Measurements from ENCODE around the gene KLHDC7A.
"Not testable (repeated sequence)": the region's sequence is repeated elsewhere in the genome, so short reads cannot be mapped to it uniquely, and the experiment has no call there.

The KLHDC7A gene

DNA sequence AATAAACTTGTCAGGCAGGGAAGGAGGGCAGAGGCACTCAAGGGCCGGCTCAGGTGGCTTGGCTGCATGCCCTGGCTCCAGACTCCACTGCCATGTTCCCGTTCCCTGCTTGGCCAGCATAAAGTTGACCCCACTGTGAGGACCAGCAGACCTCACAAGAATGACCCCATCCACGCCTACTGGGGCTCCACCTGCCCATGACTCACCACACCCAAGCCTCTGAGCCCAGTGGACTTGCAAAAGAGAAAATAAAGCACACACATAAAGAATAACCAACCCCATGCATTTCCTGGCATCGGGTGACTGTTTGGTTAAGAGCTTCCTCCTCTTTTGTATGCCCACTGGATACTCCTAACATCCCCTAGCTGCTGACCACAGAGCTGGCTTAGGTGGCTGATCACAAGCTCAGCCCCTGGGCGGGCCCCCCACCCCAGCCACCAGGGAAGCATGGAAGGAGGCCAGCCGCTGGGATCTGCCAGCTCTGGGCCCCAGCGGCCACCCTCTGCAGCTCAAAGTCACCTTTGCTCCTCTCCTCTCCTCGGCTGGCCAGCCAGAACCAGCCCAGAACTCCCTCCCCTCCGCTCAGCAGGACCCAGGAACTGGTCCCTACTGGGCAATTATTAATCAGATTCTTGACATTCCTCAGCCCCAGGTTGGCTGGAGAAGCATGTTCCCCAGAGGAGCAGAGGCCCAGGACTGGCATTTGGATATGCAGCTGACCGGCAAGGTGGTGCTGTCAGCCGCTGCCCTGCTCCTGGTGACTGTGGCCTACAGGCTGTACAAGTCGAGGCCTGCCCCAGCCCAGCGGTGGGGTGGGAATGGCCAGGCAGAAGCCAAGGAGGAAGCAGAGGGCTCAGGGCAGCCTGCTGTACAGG lies at the start of gene KLHDC7A:
Gene KLHDC7A (plus strand): TSS at position 616 of the 875 bp plus-strand sequence. CDS start 52 bp downstream, at position 668.
- no peak for DNase-seq (ENCODE audit: low spot score)

DNA sequence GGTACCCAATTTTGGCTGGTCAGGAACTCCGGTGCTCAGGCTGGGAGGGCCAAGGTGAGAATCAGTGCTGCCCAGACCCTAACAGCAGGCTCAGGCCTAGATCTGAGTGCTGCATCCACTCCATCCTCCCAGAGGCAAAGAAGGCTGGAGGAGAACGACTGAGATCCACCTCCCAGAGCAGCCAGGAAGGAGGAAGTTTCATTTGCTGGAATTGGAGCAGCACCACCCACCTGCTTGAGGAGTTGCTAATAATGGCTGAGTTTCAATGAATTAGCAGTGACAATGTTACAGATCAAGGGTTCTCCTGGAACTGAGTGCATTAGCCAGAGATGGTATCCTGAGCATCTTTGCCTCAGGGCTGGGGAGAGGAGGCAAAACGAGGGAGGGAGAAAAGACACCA lies 46.7 kb upstream of the KLHDC7A start:
- DNase-seq (ENCODE audit: low spot score) = no peak

DNA sequence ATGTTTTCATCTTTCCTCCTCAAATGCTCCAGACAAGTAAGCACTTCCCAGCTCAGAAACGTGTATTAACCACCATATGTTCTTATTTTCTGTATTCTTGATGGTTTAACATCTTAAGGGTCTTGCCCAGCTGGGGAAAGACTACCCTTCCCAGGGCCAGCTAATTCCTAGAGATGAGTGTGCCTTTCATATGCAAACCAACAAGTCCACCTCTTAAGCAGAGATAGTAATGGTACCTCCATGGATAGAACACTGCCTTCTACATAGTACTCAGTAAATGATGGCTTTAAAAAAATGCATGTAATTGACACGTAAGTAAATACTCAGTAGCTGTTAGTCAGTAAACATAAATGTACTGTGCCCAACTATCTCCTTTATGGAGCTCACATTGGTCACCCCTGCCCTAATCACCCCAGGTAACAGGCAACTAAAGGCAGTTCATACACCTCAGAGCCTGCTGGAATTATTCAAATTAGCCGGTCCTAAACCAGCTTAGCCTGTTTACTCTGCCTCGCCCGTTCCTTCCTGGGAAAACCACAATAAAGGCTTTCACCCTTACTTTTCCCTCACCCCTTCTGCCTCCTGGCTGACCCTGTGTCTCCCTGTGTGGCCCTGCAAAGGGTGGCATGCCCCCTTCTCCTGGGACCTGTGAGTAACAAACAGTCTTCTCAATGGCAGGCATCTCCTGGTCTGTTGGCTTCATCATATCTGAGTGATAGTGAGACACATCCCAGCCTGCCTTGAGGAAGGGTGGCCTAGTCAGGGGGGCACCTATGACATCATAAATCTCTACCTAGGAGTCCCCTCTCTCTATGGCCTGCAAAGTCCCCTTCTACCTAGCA lies 40.1 kb upstream of the KLHDC7A start:
- DNase-seq (ENCODE audit: low spot score) = no peak

DNA sequence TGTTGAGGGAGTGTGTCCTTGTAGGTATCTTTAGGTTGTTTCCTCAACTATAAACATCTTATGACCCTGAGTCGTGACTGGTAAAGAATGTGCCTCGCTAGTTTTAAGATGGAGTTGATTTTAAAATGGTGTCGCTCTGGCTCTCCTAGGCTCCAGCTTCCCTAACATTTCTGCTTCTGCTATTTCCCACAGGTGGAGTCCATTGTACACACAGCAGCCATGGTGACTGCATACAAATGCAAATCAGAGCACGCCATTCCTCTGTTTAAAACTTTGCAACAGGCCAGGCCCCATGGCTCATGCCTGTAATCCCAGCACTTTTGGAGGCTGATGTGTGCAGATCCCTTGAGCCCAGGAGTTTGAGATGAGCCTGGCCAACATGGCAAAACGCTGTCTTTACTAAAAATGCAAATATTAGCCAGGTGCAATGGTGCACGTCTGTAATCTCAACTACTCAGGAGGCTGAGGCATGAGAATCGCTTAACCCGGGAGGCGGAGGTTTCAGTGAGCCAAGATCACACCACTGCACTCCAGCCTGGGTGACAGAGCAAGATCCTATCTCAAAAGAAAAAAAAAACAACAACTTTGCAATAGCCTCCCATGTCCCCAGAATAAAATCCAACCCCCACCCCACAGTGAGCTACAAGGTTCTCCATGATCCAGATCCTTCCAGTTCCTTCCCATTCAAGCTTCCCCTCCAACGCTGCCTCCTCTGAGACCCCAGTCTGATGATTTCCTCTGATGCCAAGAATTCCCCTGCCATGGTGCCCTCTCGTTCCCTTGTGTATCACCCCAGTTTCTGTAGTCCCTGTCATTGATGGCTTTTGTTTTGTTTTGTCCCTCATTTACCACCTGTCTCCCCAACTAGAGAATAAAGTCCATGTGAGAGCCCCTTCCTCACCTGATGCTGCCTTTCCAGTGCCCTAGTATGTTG lies 36.9 kb upstream of the KLHDC7A start:
- DNase-seq (ENCODE audit: low spot score) = no peak

DNA sequence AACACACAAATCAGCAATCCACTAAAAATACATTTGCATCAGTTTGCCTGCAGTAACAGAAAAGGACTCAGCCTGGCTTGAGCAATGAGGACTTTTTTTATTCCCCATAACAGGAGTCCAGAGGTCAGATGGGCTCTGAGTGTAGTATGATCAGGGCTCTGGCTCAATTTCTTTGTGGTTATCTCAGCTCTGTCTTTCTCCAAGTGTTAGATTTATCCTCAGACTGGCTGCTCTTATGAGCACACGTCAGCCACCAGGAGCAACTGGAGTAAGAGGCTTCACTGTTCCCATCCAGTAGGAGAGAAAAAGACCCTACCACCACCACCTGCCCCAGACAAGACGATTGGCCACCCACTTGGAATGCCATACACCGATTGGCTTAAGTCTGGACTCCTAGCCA lies 36.2 kb upstream of the KLHDC7A start:
- no peak for DNase-seq (ENCODE audit: low spot score)

DNA sequence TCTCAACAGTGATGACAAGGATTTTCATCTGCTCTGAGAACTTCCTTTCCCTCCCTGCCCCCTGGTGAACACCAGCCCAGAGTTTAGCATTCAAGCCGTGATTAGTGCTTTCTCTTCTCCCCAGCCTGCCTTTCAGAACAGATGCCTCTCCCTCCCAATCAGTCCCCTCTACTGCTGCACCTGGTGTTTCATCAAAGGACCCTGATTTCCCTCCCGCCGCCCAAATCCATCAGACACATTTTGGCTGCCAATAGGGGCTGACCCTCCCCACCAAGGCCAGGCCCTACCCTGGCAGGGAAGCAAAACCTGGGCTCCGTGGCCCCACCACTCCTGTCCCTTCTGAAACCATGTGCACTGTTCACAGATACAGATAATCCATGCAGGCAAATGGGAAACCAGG lies 34.0 kb upstream of the KLHDC7A start:
- no peak for DNase-seq (ENCODE audit: low spot score)

DNA sequence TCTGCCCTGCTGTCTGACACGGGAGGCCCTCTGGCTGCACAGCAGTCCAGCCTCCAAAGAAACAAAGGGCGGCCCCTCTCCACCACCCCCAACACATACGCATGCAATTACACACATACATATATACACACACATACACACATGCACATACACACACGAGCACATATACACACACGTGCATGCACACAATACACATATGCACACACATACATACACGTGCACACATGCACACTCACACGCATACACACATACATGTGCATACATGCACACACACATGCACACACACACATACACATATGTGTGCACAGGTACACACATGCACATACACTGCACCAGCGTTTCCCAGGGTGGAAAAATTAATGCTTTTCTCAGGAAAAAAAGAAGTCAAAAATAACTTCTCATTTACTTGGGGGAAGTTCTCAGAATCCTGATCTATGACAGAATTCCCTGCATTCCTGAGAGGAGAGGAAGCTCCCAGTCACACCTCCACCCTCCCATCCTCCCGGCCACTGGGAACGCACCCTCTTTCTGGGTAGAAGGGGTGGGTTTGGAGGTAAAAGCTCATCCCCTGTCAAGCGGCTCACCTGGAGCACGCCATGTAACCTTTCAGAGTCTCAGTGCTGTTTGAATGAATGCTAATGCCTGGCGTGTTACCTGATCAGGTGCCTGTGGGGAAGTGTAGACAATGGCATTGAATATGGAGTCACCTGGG lies 33.1 kb upstream of the KLHDC7A start:
- DNase-seq (ENCODE audit: low spot score) = no peak

DNA sequence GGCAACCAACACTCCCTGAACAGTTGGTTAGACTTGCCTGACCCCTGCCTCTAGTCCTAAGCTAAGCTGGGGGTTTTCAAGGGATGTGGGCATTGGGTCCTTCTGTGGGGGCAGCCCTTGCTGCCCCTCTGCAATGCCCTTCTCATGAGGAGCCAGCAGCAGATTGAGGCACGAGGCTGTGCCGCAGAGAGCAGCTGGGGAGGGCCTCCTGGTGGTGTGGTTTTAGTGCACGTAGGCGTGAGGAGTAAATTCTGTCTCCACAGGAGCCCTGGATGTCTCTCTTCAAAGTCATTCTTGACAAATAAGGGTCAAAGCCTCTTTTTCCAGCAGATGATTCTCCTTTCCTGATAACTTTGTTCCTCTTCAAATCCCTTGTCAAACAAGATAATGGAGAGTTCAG lies 31.8 kb upstream of the KLHDC7A start:
- DNase-seq (ENCODE audit: low spot score) = no peak

DNA sequence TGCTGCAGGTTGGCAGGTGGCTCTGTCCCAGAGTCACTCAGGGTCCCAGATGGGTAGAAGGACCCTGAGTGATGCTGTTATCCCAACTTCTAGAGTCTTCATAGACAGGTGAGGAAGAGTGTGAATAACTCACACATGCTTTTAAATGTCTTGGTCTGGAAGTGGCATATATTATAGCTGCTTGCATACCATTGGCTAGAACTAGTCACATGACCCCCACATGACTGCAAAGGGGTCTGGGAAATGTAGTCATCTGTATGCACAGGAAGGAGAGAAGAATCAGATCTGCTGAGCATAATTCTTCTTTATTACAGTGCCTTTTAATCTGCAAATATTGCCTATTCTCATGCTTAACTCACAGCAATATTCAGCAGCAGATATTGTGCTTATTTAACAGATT lies 28.2 kb upstream of the KLHDC7A start:
- no peak for DNase-seq (ENCODE audit: low spot score)

DNA sequence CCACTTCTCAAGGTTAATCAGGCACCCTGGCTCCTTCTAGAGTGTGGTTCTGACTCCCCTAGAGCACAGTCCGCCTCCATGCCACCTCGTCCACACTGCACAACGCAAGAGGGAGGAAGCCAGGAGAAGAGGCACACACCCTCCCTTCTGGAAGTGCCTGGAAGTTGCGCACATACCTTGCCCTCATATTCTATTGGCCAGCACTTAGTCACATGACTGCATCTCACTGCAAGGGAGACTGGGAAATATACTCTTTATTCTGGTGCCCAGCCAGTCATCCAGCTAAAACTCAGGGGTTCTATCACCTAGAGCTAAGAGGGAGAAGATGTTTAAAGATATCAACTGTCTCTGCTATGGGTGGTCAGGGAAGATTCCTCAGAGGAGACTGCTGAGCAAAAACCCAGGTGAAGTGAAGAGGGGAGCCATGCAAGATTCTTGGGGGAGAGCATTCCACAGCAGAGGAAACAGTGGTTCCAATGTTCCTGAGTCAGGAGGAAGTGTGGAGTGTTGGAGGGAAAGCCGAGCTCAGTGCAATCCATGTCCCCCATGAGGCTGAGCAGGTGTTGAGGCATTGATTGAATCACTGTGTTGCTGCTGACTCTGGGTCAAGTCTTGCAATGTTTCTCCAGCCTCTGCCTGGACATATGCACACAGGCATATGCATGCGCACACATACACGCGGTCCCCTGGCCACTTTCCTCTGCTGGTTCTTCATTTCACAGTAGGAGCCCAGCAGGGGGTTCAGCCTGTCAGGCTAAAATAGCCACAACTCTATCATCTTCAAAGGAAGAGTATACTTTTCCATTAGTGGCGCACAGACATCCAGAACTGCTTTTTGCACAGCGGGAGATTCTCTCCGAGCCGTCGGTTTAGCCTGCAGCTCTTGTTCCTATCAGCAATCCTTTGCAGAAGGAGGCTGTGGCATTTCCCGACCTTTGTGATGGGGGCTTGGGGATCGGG lies 22.3 kb upstream of the KLHDC7A start:
- no peak for DNase-seq (ENCODE audit: low spot score)

DNA sequence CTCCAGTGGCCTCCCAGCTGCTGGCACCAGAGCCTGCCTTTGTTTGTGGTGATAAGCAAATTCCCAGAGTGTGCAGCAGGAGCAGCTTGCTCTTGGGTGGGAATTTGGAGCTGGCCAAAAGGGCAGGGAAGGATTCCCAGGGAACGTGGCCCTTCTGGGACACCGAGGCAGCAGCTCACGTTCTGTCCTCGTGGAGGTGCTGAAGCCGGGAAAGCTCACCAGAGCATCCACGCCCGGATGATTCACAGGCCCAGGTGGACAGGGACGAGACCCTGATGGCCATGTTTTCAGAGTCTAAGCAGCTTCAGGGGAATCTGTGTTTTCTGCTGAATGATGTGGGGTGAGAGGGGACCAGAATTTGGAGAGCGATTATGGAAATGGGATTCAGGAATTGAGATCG lies 19.1 kb upstream of the KLHDC7A start:
- no peak for DNase-seq (ENCODE audit: low spot score)

DNA sequence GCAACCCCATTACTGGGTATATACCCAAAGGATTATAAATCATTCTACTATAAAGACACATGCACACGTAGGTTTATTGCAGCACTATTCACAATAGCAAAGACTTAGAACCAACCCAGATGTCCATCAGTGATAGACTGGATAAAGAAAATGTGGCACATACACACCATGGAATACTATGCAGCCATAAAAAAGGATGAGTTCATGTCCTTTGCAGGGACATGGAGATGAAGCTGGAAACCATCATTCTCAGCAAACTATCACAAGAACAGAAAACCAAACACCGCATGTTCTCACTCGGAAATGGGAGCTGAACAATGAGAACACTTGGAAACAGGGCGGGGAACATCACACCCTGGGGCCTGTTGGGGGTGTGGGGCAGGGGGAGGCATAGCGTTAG lies 18.2 kb upstream of the KLHDC7A start:
- DNase-seq (ENCODE audit: low spot score) = not testable (repeated sequence)

DNA sequence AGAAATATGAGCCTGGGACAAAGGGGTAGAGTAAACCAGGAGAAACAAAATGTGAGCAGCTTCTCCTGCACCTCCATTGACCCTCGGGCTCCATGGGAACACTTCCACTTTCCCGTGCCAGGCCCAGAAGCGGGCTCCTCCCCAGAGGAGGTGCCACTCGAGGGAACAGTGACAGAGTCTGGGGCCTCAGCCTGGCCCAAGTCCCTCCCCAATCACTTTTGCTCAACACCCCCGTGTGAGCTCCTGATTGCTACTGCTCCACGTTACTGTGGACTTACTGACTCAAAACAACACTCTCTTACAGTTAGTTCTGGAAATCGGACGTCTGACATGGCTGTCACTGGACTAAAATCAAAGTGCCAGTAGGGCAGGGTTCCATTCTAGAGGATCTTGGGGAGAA lies 17.7 kb upstream of the KLHDC7A start:
- DNase-seq (ENCODE audit: low spot score) = no peak

DNA sequence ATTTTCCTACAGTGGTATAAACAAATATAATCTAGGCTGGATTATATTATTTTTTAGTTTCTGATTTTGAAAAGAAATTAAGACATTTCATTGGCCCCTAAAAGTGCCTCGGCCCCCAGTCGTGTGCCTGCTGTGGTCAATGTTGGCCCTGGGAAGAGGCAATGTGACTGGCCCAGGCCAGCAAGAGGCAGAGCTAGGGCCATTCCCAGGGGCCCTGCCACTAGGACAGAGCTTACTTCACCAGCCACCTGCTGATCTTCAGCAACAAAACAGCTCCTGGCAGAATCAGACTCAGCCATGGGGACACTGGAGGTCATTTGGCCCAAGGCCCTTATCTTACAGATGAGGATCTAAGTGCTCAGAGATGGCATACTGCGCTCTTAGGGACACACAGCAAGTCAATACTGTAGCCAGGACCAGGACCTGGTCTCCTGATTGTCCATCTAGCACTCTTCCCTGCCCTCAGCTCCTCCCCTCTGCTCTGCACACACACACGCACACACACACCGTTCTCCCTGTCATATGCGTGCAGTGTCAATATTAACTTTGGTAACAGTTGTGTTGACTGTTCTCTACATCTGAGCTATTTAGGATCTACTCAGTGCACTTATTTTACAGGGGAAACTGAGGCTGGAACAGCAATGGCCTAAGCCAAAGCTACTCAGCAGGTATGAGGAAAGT lies 16.6 kb upstream of the KLHDC7A start:
- no peak for DNase-seq (ENCODE audit: low spot score)

DNA sequence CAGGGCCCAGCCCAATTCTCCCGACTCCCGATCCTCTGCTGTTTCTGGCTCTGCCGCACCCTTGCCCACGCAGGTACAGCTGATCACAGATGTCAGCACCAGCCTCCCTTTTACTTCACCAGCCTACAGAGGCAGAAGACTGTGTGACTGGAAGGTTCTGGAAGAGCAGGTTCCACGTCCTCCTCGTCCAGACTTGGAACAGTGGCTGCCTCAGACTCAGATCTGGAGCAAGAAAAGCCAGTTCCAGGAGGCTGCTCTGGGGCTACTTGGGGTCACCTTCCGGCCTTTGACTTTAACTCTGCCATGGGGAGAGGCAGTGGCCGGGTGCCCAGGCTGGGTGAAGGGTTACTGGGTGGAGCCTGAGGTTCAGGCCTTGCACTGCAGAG lies 16.1 kb upstream of the KLHDC7A start:
- DNase-seq (ENCODE audit: low spot score) = no peak

DNA sequence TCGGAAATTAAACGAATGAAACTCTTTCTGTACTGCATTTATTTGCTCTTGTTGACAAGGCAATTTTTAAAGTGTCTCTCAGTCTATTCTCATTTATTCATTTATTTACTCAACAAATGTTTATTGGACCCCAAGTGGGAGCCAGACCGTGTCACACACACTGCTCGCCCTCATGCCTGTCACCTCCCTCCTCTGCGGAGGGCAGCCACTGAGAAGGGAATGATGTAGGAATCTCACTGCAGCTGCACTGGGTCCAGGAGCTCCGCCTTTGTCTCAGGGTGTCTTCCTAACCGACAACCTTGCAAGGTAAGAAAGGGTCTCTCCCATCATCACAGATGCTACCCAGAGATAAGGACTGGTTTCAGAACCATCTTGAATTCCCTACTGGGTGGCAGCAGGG lies 14.1 kb upstream of the KLHDC7A start:
- no peak for DNase-seq (ENCODE audit: low spot score)

DNA sequence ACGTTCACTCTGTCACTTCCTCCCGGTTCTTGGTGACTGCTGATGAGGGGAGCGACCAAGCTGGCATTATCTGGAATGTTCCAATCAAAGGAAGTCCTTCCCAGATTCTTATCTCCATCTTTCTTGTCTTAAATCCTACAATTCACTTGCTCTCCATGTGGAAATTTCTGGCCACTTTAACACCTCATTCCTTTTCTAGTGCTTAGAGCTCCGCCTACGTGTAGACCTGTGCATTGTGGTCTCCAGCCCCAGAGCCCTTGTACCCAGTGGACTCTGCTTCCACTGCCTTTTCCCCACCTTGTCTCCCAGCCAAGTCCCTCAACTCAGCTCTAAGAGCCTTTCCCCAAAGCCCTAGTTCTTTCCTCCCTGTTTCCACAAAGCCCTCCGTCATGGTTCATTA lies 12.2 kb upstream of the KLHDC7A start:
- no peak for DNase-seq (ENCODE audit: low spot score)

DNA sequence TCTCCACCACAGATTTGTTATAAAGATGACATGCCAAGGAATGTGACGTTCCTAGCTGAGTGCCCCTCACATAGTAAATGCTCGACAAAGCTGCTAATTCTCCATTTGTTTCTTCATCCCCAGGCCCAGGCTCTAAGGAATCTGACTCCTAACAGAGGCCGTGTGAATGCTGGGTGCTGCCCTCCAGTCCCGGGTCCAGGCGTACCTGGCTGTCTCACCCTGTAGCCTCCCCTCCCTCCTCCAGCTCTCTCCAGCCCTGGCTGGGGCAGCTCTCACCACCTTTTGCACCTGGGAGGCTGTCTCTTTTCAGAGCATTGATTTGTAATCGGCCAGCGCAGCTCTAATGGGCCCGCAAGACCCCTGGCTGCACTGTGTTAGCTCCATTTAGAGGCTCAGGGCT lies 11.2 kb upstream of the KLHDC7A start:
- DNase-seq (ENCODE audit: low spot score) = no peak

DNA sequence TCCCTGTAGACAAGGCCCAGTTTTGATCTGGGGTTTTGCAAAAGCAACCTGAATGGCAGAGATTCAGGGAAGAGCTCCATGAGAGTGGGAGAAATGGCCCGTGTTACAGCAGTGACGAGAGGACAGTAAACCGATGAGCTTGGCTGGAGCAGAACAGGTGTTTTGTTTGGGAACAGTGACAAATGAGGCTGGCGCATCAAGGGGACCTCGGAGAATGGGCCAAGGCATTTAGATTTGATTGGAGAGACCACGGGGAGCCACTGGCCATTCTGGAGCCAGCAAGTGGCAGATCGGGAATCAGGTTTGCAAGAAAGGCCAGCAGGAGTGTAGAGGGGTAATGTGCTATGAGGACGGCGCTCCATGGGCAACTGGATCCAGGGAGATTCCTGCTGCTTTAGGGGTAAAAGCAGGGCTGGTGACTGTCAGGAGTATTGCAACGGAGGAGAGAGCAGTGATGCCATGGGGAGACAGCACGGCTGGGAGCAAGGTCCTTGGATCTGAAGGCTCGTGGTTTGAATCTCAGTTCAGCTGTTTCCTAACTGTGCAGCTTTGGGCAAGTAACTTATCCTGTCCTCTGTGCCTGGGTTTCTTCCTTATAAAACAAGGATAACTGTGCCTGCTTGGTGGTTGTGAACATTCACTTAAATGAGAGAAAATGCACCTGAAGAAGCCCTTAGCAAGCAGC lies 9.9 kb upstream of the KLHDC7A start:
- DNase-seq (ENCODE audit: low spot score) = no peak
